ENCODE data around the gene SCIN. TPM values are rescaled to one million over a fixed set of nuclear protein-coding genes. Genes with fewer than 3 reads are reported as not detected.
A peak's percentile ranks its signal among the peaks of the same experiment; 100 is the strongest.

SCIN gene
- total and polyA plus RNA-seq, 2 of the 8 experiments (the other 6 are each of a cell fraction or from before 2014, with no cell fraction given) = 0.47 to 1.9 TPM

DNA sequence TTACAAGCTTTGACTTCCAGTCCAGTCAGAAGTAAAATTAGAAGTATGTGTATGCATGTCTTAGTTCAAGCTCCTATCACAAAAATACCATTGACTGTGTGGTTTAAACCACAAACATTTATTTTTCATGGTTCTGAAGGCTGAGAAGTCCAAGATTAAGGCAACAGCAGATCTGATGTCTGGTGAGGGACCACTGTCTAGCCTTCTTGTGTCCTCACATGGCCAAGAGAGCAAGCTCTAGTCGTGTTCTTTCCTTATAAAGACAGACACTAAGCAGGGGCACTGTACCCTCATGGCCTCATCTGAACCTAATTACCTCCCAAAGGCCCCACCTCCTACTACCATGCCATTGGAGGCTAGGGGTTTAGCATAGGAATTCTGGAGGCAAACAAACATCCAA, 75.6 kb downstream of the SCIN start:
- no peak overlapping the region for H3K18ac ChIP-seq (ENCODE audit: extremely low read depth, low read length)
- H2BK120ac ChIP-seq (replicated peaks; ENCODE audit: low read depth, low read length) = no peak overlapping the region
- no peaks in the 10 kb centered on the region for H4K20me1 ChIP-seq (replicated peaks in 1 of 2; ENCODE audit: control insufficient read depth in 1 of 2, insufficient read depth in 2 of 2, low read length in 2 of 2)
- H3K79me1 ChIP-seq (ENCODE audit: low read depth, low read length) = no peaks in the 10 kb centered on the region
- H3K23me2 ChIP-seq (ENCODE audit: low read depth, low read length) = no peaks in the 10 kb centered on the region
- H2BK15ac ChIP-seq (ENCODE audit: low read length) = no peak overlapping the region
- H3K27me3 ChIP-seq (replicated peaks in 1 of 4; ENCODE audit: control insufficient read depth in 3 of 4, extremely low read depth in 1 of 4, insufficient read depth in 3 of 4, low read length in 3 of 4) = no peaks in the 10 kb centered on the region
- WGBS, 2 experiments (ENCODE audit: extremely low coverage in 1 of 2, insufficient coverage in 1 of 2, insufficient read length in 1 of 2, insufficient replicate concordance in 2 of 2, low coverage in 1 of 2, low lambda C conversion rate in 2 of 2, missing lambda C conversion rate in 1 of 2) = 41% methylated on average over 1 of the region's 1 CpG; no CpG with 5 or more reads in 1 of the 2 experiments
- H3K23ac ChIP-seq (ENCODE audit: insufficient read length) = no peak overlapping the region
- H3K4me3 ChIP-seq (ENCODE audit: extremely low read depth in 1 of 4, insufficient read depth in 2 of 4, low read depth in 3 of 4, low read length in 4 of 4) = no peak overlapping the region
- H2BK5ac ChIP-seq (ENCODE audit: low read depth, low read length) = no peak overlapping the region
- no peak overlapping the region for H4K5ac ChIP-seq (ENCODE audit: insufficient read length, low read depth, low read length)
- peaks cover 0 to 8% (median 1%) of the 10 kb centered on the region in 4 experiments; a peak in 4 of 7 replicates for H3K4me1 ChIP-seq (replicated peaks in 1 of 4; ENCODE audit: control insufficient read depth in 3 of 4, insufficient read depth in 4 of 4, low read length in 3 of 4)
- H3K9me3 ChIP-seq (ENCODE audit: insufficient read depth in 2 of 2, low read depth in 1 of 2, low read length in 1 of 2) = no peaks in the 10 kb centered on the region
- H3K14ac ChIP-seq (ENCODE audit: insufficient read length) = no peak overlapping the region
- no peak overlapping the region for H4K8ac ChIP-seq (ENCODE audit: extremely low read depth, insufficient read depth, low read length)
- FAIRE-seq = no peak
- POLR2A ChIA-PET (ENCODE audit: partially characterized antibody) = interaction anchor here (0.8 kb wide), 1 partner anchor 12 kb away, joined by 3 read pairs; no protein-coding TSS in a partner anchor
- no peaks in the 10 kb centered on the region for H3K79me2 ChIP-seq (ENCODE audit: control insufficient read depth in 1 of 2, insufficient read depth in 2 of 2, low read length in 2 of 2)
- no peak overlapping the region for H3K27ac ChIP-seq (ENCODE audit: low read depth, low read length)
- H3K4me2 ChIP-seq (ENCODE audit: insufficient read depth in 1 of 2, low read depth in 2 of 2, low read length in 2 of 2) = no peak overlapping the region
- H2AK5ac ChIP-seq (ENCODE audit: low read depth, low read length) = no peak overlapping the region
- H3K56ac ChIP-seq (replicated peaks; ENCODE audit: insufficient read length, low read depth, low read length) = no peak overlapping the region
- no peak overlapping the region for H2BK20ac ChIP-seq (ENCODE audit: low read length)
- CTCF ChIA-PET (ENCODE audit: partially characterized antibody) = interaction anchor here (0.7 to 1.6 kb wide), 5 partner anchors 10 to 127 kb away, joined by 4 to 6 read pairs (median 5); no protein-coding TSS in a partner anchor
- no peak overlapping the region for H3K4ac ChIP-seq (replicated peaks; ENCODE audit: insufficient read length, low read depth, low read length)
- no peak overlapping the region for H3K9ac ChIP-seq (replicated peaks in 1 of 4; ENCODE audit: extremely low read depth in 1 of 4, low read depth in 3 of 4, low read length in 3 of 4)
- peak overlapping the region; percentile 93 for H2AFZ ChIP-seq (ENCODE audit: low read length)
- DNase-seq (ENCODE audit: low read depth in 1 of 2, low spot score in 2 of 2) = peak in 1 of 2 experiments; percentile 17
- H2BK12ac ChIP-seq (ENCODE audit: low read depth, low read length) = no peak overlapping the region
- H4K91ac ChIP-seq (replicated peaks; ENCODE audit: insufficient read length, low read length) = no peak overlapping the region
- H3K36me3 ChIP-seq (ENCODE audit: control insufficient read depth in 2 of 4, insufficient read depth in 4 of 4, low read length in 3 of 4) = no peaks in the 10 kb centered on the region
- TF ChIP-seq SIRT6 (IDR thresholded peaks at IDR 0.05; ENCODE audit: low read length) (no peak), JUND (IDR thresholded peaks at IDR 0.05; ENCODE audit: low read length) (no peak), TCF12 (IDR thresholded peaks at IDR 0.05; ENCODE audit: low read depth, low read length) (no peak), BACH1 (IDR thresholded peaks at IDR 0.05; ENCODE audit: low read length) (no peak), CHD1 (IDR thresholded peaks at IDR 0.05; ENCODE audit: low read depth, low read length) (no peak), TAF7 (optimal IDR thresholded peaks at IDR 0.05; ENCODE audit: borderline replicate concordance, low read depth, low read length) (no peak), TAF1 (IDR thresholded peaks at IDR 0.05; ENCODE audit: low read depth, low read length) (no peak), SAP30 (IDR thresholded peaks at IDR 0.05; ENCODE audit: insufficient read depth, insufficient replicate concordance, low read length) (no peak), BCL11A (IDR thresholded peaks at IDR 0.05; ENCODE audit: low read depth in 2 of 2, low read length in 2 of 2) (no peak), NANOG (IDR thresholded peaks at IDR 0.05; ENCODE audit: insufficient read depth, low read depth, low read length, poor library complexity, severe bottlenecking) (no peak)
- TF ChIP-seq, protein P1, sequence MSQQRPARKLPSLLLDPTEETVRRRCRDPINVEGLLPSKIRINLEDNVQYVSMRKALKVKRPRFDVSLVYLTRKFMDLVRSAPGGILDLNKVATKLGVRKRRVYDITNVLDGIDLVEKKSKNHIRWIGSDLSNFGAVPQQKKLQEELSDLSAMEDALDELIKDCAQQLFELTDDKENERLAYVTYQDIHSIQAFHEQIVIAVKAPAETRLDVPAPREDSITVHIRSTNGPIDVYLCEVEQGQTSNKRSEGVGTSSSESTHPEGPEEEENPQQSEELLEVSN (IDR thresholded peaks at IDR 0.05) = peak; percentile 77
- TF ChIP-seq, protein P2, sequence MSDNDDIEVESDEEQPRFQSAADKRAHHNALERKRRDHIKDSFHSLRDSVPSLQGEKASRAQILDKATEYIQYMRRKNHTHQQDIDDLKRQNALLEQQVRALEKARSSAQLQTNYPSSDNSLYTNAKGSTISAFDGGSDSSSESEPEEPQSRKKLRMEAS (IDR thresholded peaks at IDR 0.05) = peak; percentile 61; the same call in 1 of the 2 replicates
- TF ChIP-seq, protein P3, sequence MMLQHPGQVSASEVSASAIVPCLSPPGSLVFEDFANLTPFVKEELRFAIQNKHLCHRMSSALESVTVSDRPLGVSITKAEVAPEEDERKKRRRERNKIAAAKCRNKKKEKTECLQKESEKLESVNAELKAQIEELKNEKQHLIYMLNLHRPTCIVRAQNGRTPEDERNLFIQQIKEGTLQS (IDR thresholded peaks at IDR 0.05; ENCODE audit: insufficient read depth, low read depth, low read length) = no peak
